ENCODE measurements around the gene POU3F3. TPM values are rescaled to one million over a fixed set of nuclear protein-coding genes. Genes with fewer than 3 reads are reported as not detected.

Gene POU3F3
- polyA plus RNA-seq, 3 donors, result not detected

- TF ChIP-seq, protein P1, sequence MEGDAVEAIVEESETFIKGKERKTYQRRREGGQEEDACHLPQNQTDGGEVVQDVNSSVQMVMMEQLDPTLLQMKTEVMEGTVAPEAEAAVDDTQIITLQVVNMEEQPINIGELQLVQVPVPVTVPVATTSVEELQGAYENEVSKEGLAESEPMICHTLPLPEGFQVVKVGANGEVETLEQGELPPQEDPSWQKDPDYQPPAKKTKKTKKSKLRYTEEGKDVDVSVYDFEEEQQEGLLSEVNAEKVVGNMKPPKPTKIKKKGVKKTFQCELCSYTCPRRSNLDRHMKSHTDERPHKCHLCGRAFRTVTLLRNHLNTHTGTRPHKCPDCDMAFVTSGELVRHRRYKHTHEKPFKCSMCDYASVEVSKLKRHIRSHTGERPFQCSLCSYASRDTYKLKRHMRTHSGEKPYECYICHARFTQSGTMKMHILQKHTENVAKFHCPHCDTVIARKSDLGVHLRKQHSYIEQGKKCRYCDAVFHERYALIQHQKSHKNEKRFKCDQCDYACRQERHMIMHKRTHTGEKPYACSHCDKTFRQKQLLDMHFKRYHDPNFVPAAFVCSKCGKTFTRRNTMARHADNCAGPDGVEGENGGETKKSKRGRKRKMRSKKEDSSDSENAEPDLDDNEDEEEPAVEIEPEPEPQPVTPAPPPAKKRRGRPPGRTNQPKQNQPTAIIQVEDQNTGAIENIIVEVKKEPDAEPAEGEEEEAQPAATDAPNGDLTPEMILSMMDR (IDR thresholded peaks at IDR 0.05), result no peak
- no peak overlapping the region for H3K4me2 ChIP-seq (replicated peaks; ENCODE audit: extremely low read depth, low read length, poor library complexity, severe bottlenecking)
- no peaks in the 10 kb centered on the region for H4K20me1 ChIP-seq (ENCODE audit: insufficient read depth, low read length)
- Mint-ChIP-seq H3K36me3 (peaks cover 0 to 4% of the 10 kb centered on the region in 2 donors), H3K9me3 (peaks cover 0 to 16% (median 11%) of the 10 kb centered on the region in 7 donors), H3K27ac (no peak overlapping the region), H3K4me3 (no peak overlapping the region), H3K4me1 (peaks cover 22% of the 10 kb centered on the region), H3K27me3 (ENCODE audit: low read depth in 3 of 3) (peaks cover 48 to 69% (median 52%) of the 10 kb centered on the region in 3 donors)
- DNase-seq, result no peak
- no peak overlapping the region for H3K4me3 ChIP-seq (replicated peaks in 1 of 3; ENCODE audit: low read depth in 2 of 3, low read length in 3 of 3)
- H3K36me3 ChIP-seq (replicated peaks in 1 of 2; ENCODE audit: control insufficient read depth in 1 of 2, insufficient read depth in 2 of 2, low read length in 2 of 2), result no peaks in the 10 kb centered on the region
- no peak overlapping the region for H2AFZ ChIP-seq (ENCODE audit: insufficient read depth, low read depth, low read length, poor library complexity, severe bottlenecking)
- peaks cover 28 to 31% of the 10 kb centered on the region in 2 donors for H3K4me1 ChIP-seq (ENCODE audit: control insufficient read depth in 1 of 2, insufficient read depth in 2 of 2, low read length in 2 of 2)
- WGBS (ENCODE audit: insufficient coverage), result no CpG with 5 or more reads among the region's 1 CpG
- peaks cover 41 to 64% of the 10 kb centered on the region in 2 donors for H3K27me3 ChIP-seq (ENCODE audit: control insufficient read depth in 2 of 2, insufficient read depth in 2 of 2, low read length in 2 of 2)
- intact Hi-C loops (cut with micrococcal nuclease), result no loop called here
- peaks cover 7 to 27% of the 10 kb centered on the region in 2 donors for H3K9me3 ChIP-seq (replicated peaks in 1 of 2; ENCODE audit: control insufficient read depth in 1 of 2, insufficient read depth in 1 of 2, low read length in 2 of 2)
- H3K27ac ChIP-seq (ENCODE audit: low read depth in 1 of 2, low read length in 2 of 2), result no peak overlapping the region
- H3K9ac ChIP-seq (ENCODE audit: insufficient read depth, low read length, poor library complexity, severe bottlenecking), result no peak overlapping the region
- no peaks in the 10 kb centered on the region for H3K79me2 ChIP-seq (ENCODE audit: insufficient read depth, low read length)
These were observed 13.8 kb upstream of the POU3F3 start for GRCh38 chr2:104840156-104840555.

- Histone ChIP-seq H3K4me3 (replicated peaks in 1 of 3; ENCODE audit: low read depth in 2 of 3, low read length in 3 of 3) (no peak overlapping the region), H3K9me3 (replicated peaks in 1 of 2; ENCODE audit: control insufficient read depth in 1 of 2, insufficient read depth in 1 of 2, low read length in 2 of 2) (peaks cover 7 to 35% of the 10 kb centered on the region in 2 donors), H3K27me3 (ENCODE audit: control insufficient read depth in 2 of 2, insufficient read depth in 2 of 2, low read length in 2 of 2) (peaks cover 50 to 73% of the 10 kb centered on the region in 2 donors), H3K79me2 (ENCODE audit: insufficient read depth, low read length) (no peaks in the 10 kb centered on the region), H3K36me3 (replicated peaks in 1 of 2; ENCODE audit: control insufficient read depth in 1 of 2, insufficient read depth in 2 of 2, low read length in 2 of 2) (no peaks in the 10 kb centered on the region), H3K9ac (ENCODE audit: insufficient read depth, low read length, poor library complexity, severe bottlenecking) (no peak overlapping the region), H3K27ac (ENCODE audit: low read depth in 1 of 2, low read length in 2 of 2) (no peak overlapping the region), H4K20me1 (ENCODE audit: insufficient read depth, low read length) (no peaks in the 10 kb centered on the region), H3K4me2 (replicated peaks; ENCODE audit: extremely low read depth, low read length, poor library complexity, severe bottlenecking) (no peak overlapping the region), H2AFZ (ENCODE audit: insufficient read depth, low read depth, low read length, poor library complexity, severe bottlenecking) (no peak overlapping the region), H3K4me1 (ENCODE audit: control insufficient read depth in 1 of 2, insufficient read depth in 2 of 2, low read length in 2 of 2) (peaks cover 28 to 31% of the 10 kb centered on the region in 2 donors)
- peaks cover 57 to 76% (median 61%) of the 10 kb centered on the region in 3 donors for H3K27me3 Mint-ChIP-seq (ENCODE audit: low read depth in 3 of 3)
- H3K4me3 Mint-ChIP-seq, result peak overlapping the region in 1 of 2 donors; percentile 85
- H3K4me1 Mint-ChIP-seq, result peaks cover 27% of the 10 kb centered on the region
- WGBS (ENCODE audit: insufficient coverage), result no CpG with 5 or more reads among the region's 2 CpGs
- H3K36me3 Mint-ChIP-seq, result peaks cover 0 to 8% of the 10 kb centered on the region in 2 donors
- TF ChIP-seq, protein P1 (IDR thresholded peaks at IDR 0.05), result no peak
- no peak overlapping the region for H3K27ac Mint-ChIP-seq
- intact Hi-C loops (cut with micrococcal nuclease), result no loop called here
- DNase-seq, result no peak
- peaks cover 0 to 17% (median 11%) of the 10 kb centered on the region in 7 donors for H3K9me3 Mint-ChIP-seq
These were observed 12.9 kb upstream of the POU3F3 start for GRCh38 chr2:104840893-104841585.
